Naive thymus-derived CD4-positive, alpha-beta T cell (primary cell): Measurements from ENCODE around the gene LCN6. TPM values are rescaled to one million over a fixed set of nuclear protein-coding genes. Genes with fewer than 3 reads are reported as not detected.

ENCODE experiments used
- ATAC-seq: fragments of 150-1000 bp; cut with Tn5 transposase; 2 replicates; pipeline ENCODE4 v1.10.0; 2021; ENCODE audit warnings: mild to moderate bottlenecking, moderate library complexity
- CTCF ChIA-PET: fragments of 350-600 bp; sonication (Branson Sonifier 250); formaldehyde crosslinking; loops from one replicate; lab custom pipeline; 2021; ENCODE audit warnings: antibody characterized with exemption; lab: Charles Lee
- POLR2A ChIA-PET: fragments of 350-600 bp; sonication (Branson Sonifier 250); formaldehyde crosslinking; loops from one replicate; lab custom pipeline; 2021; ENCODE audit warnings: antibody characterized with exemption, inconsistent platforms; lab: Charles Lee
- DNase-seq, 9 donors: peaks; one replicate each; pipeline versions ENCODE4 v3.0.0 to v3.0.0-alpha.2; 2020 to 2022; ENCODE audit warnings: mixed read lengths in 1 of 9
- H3K27ac ChIP-seq: one replicate; pipeline ENCODE4 v1.7.0; 2013; ENCODE audit warnings: mild to moderate bottlenecking, low read depth, low read length, moderate library complexity
- H3K27me3 ChIP-seq, 2 donors: one replicate each; pipeline ENCODE4 v1.7.0; 2013; ENCODE audit warnings: low read length in 2 of 2, mild to moderate bottlenecking in 2 of 2, moderate library complexity in 2 of 2; ENCODE audit not compliant: control insufficient read depth in 2 of 2, insufficient read depth in 2 of 2
- H3K36me3 ChIP-seq, 3 experiments: 1 replicate in 2 of 3; 2 replicates in 1 of 3; pipeline ENCODE4 v1.7.0; 2013; ENCODE audit warnings: low read length in 3 of 3, mild to moderate bottlenecking in 3 of 3, moderate library complexity in 1 of 3; ENCODE audit not compliant: insufficient read depth in 3 of 3, control insufficient read depth in 2 of 3
- H3K4me1 ChIP-seq, 2 donors: one replicate each; pipeline ENCODE4 v1.7.0; 2013; ENCODE audit warnings: low read length in 2 of 2, mild to moderate bottlenecking in 2 of 2, moderate library complexity in 1 of 2; ENCODE audit not compliant: control insufficient read depth in 2 of 2, insufficient read depth in 2 of 2
- H3K4me3 ChIP-seq: 2 replicates; pipeline ENCODE4 v1.7.0; 2013; ENCODE audit warnings: mild to moderate bottlenecking, low read length
- H3K9me3 ChIP-seq, 3 experiments: 1 replicate in 2 of 3; 2 replicates in 1 of 3; pipeline ENCODE4 v1.7.0; 2013; ENCODE audit warnings: low read length in 3 of 3; ENCODE audit not compliant: control insufficient read depth in 2 of 3
- H3K27ac Mint-ChIP-seq, 9 donors: one replicate each; pipeline ENCODE4 v1.8.0; 2020 to 2022; ENCODE audit warnings: mixed read lengths in 9 of 9, mild to moderate bottlenecking in 8 of 9, moderate library complexity in 5 of 9, inconsistent platforms in 2 of 9
- H3K27me3 Mint-ChIP-seq, 5 donors: one replicate each; pipeline ENCODE4 v1.8.0; 2021 to 2022; ENCODE audit warnings: mixed read lengths in 5 of 5, mild to moderate bottlenecking in 1 of 5
- H3K36me3 Mint-ChIP-seq, 5 donors: one replicate each; pipeline ENCODE4 v1.8.0; 2020 to 2022; ENCODE audit warnings: mixed read lengths in 5 of 5, mild to moderate bottlenecking in 3 of 5, inconsistent platforms in 1 of 5
- H3K4me1 Mint-ChIP-seq, 7 donors: one replicate each; pipeline ENCODE4 v1.8.0; 2020 to 2022; ENCODE audit warnings: mixed read lengths in 7 of 7, mild to moderate bottlenecking in 3 of 7, inconsistent platforms in 1 of 7
- H3K4me3 Mint-ChIP-seq, 10 donors: one replicate each; pipeline ENCODE4 v1.8.0; 2020 to 2022; ENCODE audit warnings: mild to moderate bottlenecking in 10 of 10, mixed read lengths in 10 of 10, moderate library complexity in 6 of 10, inconsistent platforms in 2 of 10
- H3K9me3 Mint-ChIP-seq, 11 donors: one replicate each; pipeline ENCODE4 v1.8.0; 2020 to 2022; ENCODE audit warnings: mixed read lengths in 11 of 11, mild to moderate bottlenecking in 4 of 11, inconsistent platforms in 1 of 11, moderate library complexity in 1 of 11
- intact Hi-C, 2 donors: fragments of 100-400 bp; cut with micrococcal nuclease; formaldehyde crosslinking; loops; one replicate each; pipeline ENCODE4 v1.15.1; 2023
- polyA plus RNA-seq, 2 donors: library from polyadenylated mRNA; unstranded; fragments of 300-500 nt; fragmentation: Illumina TruSeq; gene quantifications; one replicate each; pipeline ENCODE4 v1.2.3, GENCODE V29; 2021
- total RNA-seq, 6 experiments: library from RNA in 5 of 6; stranded (reverse) in 5 of 6; gene quantifications; 1 replicate in 5 of 6; 2 replicates in 1 of 6; pipeline ENCODE4 v1.2.3 and lab custom pipeline; 2021 to 2026

The LCN6 gene
- total and polyA plus RNA-seq, 7 experiments from 2014 or later, result not detected

GRCh38 chr9:136739509-136739908 lies 8.8 kb downstream of the LCN6 start:
- ChIA-PET POLR2A (no interaction called here), CTCF (interaction anchor here (0.6 kb wide), 1 partner anchor 172 kb away, joined by 3 read pairs; no protein-coding TSS in a partner anchor)
- no peaks in the 10 kb centered on the region for H3K4me1 ChIP-seq
- Mint-ChIP-seq H3K36me3 (no peaks in the 10 kb centered on the region), H3K9me3 (no peaks in the 10 kb centered on the region), H3K4me1 (peaks cover 0 to 4% (median 0%) of the 10 kb centered on the region in 7 donors), H3K27me3 (peaks cover 0 to 7% (median 0%) of the 10 kb centered on the region in 5 donors), H3K4me3 (peak overlapping the region in 1 of 10 donors; percentile 16), H3K27ac (no peak overlapping the region)
- H3K4me3 ChIP-seq, result no peak overlapping the region
- DNase-seq (no peak), ATAC-seq (no peak)
- no peaks in the 10 kb centered on the region for H3K27me3 ChIP-seq
- no peaks in the 10 kb centered on the region for H3K9me3 ChIP-seq
- H3K27ac ChIP-seq, result no peak overlapping the region
- H3K36me3 ChIP-seq, result no peaks in the 10 kb centered on the region
- intact Hi-C loops, result no loop called here

GRCh38 chr9:136738960-136739359 lies 9.4 kb downstream of the LCN6 start:
- no peak overlapping the region for H3K27ac Mint-ChIP-seq
- peaks cover 0 to 4% (median 0%) of the 10 kb centered on the region in 7 donors for H3K4me1 Mint-ChIP-seq

GRCh38 chr9:136735812-136736480 lies 12.4 kb downstream of the LCN6 start:
- ATAC-seq, result no peak
- DNase-seq, result no peak
- no peak overlapping the region for H3K27ac ChIP-seq
- no peaks in the 10 kb centered on the region for H3K9me3 ChIP-seq
- intact Hi-C loops, result no loop called here
- Mint-ChIP-seq H3K4me3 (no peak overlapping the region), H3K27ac (no peak overlapping the region), H3K27me3 (peaks cover 0 to 4% (median 0%) of the 10 kb centered on the region in 5 donors), H3K4me1 (peaks cover 0 to 3% (median 0%) of the 10 kb centered on the region in 7 donors), H3K9me3 (no peaks in the 10 kb centered on the region), H3K36me3 (no peaks in the 10 kb centered on the region)
- H3K36me3 ChIP-seq, result no peaks in the 10 kb centered on the region
- no peaks in the 10 kb centered on the region for H3K27me3 ChIP-seq
- ChIA-PET POLR2A (no interaction called here), CTCF (interaction anchor here (0.6 kb wide), 1 partner anchor 420 kb away, joined by 3 read pairs; no protein-coding TSS in a partner anchor)
- no peaks in the 10 kb centered on the region for H3K4me1 ChIP-seq
- no peak overlapping the region for H3K4me3 ChIP-seq

More at GRCh38 chr9:136738960-136739359, 9.4 kb downstream of the LCN6 start:
- peaks cover 0 to 7% (median 0%) of the 10 kb centered on the region in 5 donors for H3K27me3 Mint-ChIP-seq
- peak overlapping the region in 1 of 10 donors; percentile 50 for H3K4me3 Mint-ChIP-seq
- H3K4me1 ChIP-seq, result no peaks in the 10 kb centered on the region
- no peak overlapping the region for H3K27ac ChIP-seq
- no peaks in the 10 kb centered on the region for H3K27me3 ChIP-seq
- no peak overlapping the region for H3K4me3 ChIP-seq
- no peaks in the 10 kb centered on the region for H3K36me3 ChIP-seq
- no peaks in the 10 kb centered on the region for H3K36me3 Mint-ChIP-seq
- ATAC-seq, result no peak
- H3K9me3 ChIP-seq, result no peaks in the 10 kb centered on the region
- CTCF ChIA-PET, result no interaction called here
- no peaks in the 10 kb centered on the region for H3K9me3 Mint-ChIP-seq
- intact Hi-C loops, result no loop called here
- DNase-seq, result no peak
- POLR2A ChIA-PET, result no interaction called here

DNA sequence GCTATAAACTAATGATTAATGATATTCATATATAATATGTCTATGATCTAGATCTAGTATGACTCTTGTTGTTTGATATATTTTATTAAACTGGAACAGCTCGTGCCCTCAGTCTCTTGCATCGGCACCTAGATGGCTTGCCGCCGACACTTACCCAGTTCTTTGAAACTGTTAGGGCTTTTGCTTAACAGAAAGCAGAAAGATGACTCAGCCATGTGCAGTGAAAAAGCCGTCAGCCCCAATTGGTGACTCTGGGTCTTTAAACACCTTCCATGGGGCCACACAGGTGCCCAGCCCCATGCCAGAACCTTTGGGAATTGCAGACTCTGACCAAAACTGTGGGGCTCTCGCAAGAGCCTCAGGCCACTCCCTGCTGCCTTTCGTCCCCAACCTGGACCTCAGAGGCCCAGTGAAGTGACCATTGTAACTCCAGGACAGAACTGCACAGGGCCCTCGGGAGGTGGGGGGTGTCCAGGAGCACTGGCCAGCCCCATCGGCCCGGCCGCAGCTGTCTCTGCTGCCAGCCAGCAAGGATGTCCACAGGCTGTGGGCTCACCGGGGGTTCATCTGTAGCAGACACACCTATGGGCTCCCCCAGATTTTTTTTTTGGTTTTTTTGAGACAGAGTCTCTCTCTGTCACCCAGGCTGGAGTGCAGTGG lies 13.4 kb downstream of the LCN6 start:
- ATAC-seq (no peak), DNase-seq (no peak)
- H3K27ac ChIP-seq, result no peak overlapping the region
- no peak overlapping the region for H3K4me3 ChIP-seq
- peaks cover 0 to 4% (median 0%) of the 10 kb centered on the region in 5 donors for H3K27me3 Mint-ChIP-seq
- no peaks in the 10 kb centered on the region for H3K9me3 Mint-ChIP-seq
- H3K36me3 ChIP-seq, result no peaks in the 10 kb centered on the region
- ChIA-PET CTCF (no interaction called here), POLR2A (no interaction called here)
- peaks cover 0 to 3% (median 0%) of the 10 kb centered on the region in 7 donors for H3K4me1 Mint-ChIP-seq
- no peaks in the 10 kb centered on the region for H3K9me3 ChIP-seq
- H3K4me3 Mint-ChIP-seq, result no peak overlapping the region
- H3K27me3 ChIP-seq, result no peaks in the 10 kb centered on the region
- H3K4me1 ChIP-seq, result no peaks in the 10 kb centered on the region
- intact Hi-C loops, result no loop called here
- H3K27ac Mint-ChIP-seq, result no peak overlapping the region
- H3K36me3 Mint-ChIP-seq, result no peaks in the 10 kb centered on the region

DNA sequence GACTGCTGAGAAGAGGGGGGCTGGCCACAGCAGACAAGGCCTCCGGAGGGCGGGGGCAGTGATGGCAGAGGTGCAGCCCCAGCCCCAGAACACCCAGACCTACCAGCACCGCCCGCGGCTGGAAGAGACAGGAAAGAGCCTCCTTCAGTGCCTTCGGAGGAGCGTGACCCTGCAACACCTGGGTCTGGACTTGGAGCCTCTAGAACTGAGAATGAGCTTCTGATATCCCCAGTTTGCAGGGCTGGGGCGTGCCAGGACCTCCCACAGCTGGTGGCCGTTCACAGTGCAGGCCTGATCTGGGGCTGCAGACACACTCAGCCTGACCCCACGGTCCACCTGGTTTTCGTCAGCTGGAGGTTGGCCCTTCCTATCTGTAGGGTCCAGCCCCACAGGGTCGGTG lies 14.7 kb downstream of the LCN6 start:
- H3K36me3 ChIP-seq, result no peaks in the 10 kb centered on the region
- Mint-ChIP-seq H3K4me3 (no peak overlapping the region), H3K36me3 (no peaks in the 10 kb centered on the region), H3K27ac (no peak overlapping the region), H3K9me3 (no peaks in the 10 kb centered on the region), H3K4me1 (peaks cover 0 to 10% (median 0%) of the 10 kb centered on the region in 7 donors), H3K27me3 (peaks cover 0 to 6% (median 0%) of the 10 kb centered on the region in 5 donors)
- no peak for ATAC-seq
- no peaks in the 10 kb centered on the region for H3K27me3 ChIP-seq
- POLR2A ChIA-PET, result no interaction called here
- no peak overlapping the region for H3K27ac ChIP-seq
- no peak overlapping the region for H3K4me3 ChIP-seq
- no peaks in the 10 kb centered on the region for H3K9me3 ChIP-seq
- no peaks in the 10 kb centered on the region for H3K4me1 ChIP-seq
- no peak for DNase-seq
- CTCF ChIA-PET, result no interaction called here
- intact Hi-C loops, result no loop called here

GRCh38 chr9:136732444-136733178 lies 15.7 kb downstream of the LCN6 start:
- peaks cover 0 to 1% (median 0%) of the 10 kb centered on the region in 11 donors for H3K9me3 Mint-ChIP-seq
- no peak for DNase-seq
- no peaks in the 10 kb centered on the region for H3K4me1 ChIP-seq
- no peaks in the 10 kb centered on the region for H3K36me3 ChIP-seq
- no peaks in the 10 kb centered on the region for H3K36me3 Mint-ChIP-seq
- H3K4me1 Mint-ChIP-seq, result peaks cover 0 to 11% (median under 1%) of the 10 kb centered on the region in 7 donors
- H3K27ac ChIP-seq, result no peak overlapping the region
- H3K27me3 ChIP-seq, result no peaks in the 10 kb centered on the region
- ChIA-PET CTCF (no interaction called here), POLR2A (no interaction called here)
- no peaks in the 10 kb centered on the region for H3K9me3 ChIP-seq
- H3K27ac Mint-ChIP-seq, result no peak overlapping the region
- peaks cover 0 to 5% (median 0%) of the 10 kb centered on the region in 5 donors for H3K27me3 Mint-ChIP-seq
- H3K4me3 ChIP-seq, result no peak overlapping the region
- intact Hi-C loops, result no loop called here
- no peak overlapping the region for H3K4me3 Mint-ChIP-seq
- no peak for ATAC-seq
